ACHN (cell line): ENCODE data around the gene CEP131.

Experiments used
- DNase-seq: peaks from one replicate; pipeline ENCODE4 v3.0.0-alpha.2; 2015
- in situ Hi-C: cut with HindIII; loops from 2 replicates; pipeline ENCODE4 v1.10.0; 2017; ENCODE audit warnings: low sequenced_read_pairs, low pct_ligation_motif_present, low pct_unique_long_range_greater_than_20kb

The CEP131 gene

GRCh38 chr17:81241648-81242420 lies 19.1 kb upstream of the CEP131 start:
- DNase-seq, result peak; percentile 49
- in situ Hi-C loops, result no loop called here

DNA sequence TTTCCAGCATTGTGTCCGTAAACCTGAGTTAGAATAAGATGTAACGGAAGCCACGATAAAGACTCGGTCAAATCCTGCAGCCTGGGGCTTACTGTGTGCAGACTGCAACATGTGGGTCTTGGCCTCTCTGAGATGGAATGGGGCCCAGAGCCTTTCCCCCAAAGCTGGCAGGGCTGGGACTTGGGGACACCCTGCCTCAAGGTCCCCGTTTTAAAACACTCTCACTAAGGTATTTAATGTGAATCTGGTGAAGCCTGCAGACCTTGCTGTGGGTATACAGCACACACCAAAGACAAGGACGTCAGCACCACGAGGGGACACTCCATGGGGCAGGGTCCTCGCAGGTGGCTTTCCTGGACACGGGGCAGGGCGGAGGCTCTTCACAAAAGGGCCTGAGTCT lies 18.4 kb upstream of the CEP131 start:
- in situ Hi-C loops, result no loop called here
- no peak for DNase-seq

GRCh38 chr17:81240761-81241160 lies 18.0 kb upstream of the CEP131 start:
- DNase-seq, result no peak
- in situ Hi-C loops, result no loop called here

- DNase-seq, result peak; percentile 41
- in situ Hi-C loops, result no loop called here
These were observed 17.2 kb upstream of the CEP131 start for GRCh38 chr17:81239714-81240555.

GRCh38 chr17:81238815-81239713 lies 16.3 kb upstream of the CEP131 start, which contains the start of the genes NDUFAF8 and TEPSIN:
Gene NDUFAF8, plus strand, starts transcription at chr17:81239318. Its CDS starts 46 bp downstream, at chr17:81239364.
Gene TEPSIN, minus strand, starts transcription at chr17:81239055. Its CDS starts 22 bp downstream, at chr17:81239033.
- DNase-seq, result peak; percentile 100
- in situ Hi-C loops, result no loop called here

DNA sequence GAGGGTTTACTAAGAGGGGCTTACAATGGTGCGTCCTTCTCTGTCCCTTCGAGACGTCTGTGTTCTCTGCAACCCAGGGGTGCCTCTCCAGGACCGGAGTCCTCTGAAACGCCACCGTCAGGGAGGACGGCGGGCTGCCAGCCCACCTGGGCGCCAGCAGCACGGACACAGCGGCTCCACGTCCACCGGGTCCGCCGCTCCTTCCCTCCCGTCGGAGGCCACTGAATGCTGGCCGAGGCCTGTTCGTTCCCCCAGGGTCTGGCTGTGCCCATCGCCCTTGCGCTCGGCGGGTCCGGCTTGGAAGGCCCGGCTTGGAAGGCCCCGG lies 15.7 kb upstream of the CEP131 start:
- in situ Hi-C loops, result no loop called here
- no peak for DNase-seq

DNA sequence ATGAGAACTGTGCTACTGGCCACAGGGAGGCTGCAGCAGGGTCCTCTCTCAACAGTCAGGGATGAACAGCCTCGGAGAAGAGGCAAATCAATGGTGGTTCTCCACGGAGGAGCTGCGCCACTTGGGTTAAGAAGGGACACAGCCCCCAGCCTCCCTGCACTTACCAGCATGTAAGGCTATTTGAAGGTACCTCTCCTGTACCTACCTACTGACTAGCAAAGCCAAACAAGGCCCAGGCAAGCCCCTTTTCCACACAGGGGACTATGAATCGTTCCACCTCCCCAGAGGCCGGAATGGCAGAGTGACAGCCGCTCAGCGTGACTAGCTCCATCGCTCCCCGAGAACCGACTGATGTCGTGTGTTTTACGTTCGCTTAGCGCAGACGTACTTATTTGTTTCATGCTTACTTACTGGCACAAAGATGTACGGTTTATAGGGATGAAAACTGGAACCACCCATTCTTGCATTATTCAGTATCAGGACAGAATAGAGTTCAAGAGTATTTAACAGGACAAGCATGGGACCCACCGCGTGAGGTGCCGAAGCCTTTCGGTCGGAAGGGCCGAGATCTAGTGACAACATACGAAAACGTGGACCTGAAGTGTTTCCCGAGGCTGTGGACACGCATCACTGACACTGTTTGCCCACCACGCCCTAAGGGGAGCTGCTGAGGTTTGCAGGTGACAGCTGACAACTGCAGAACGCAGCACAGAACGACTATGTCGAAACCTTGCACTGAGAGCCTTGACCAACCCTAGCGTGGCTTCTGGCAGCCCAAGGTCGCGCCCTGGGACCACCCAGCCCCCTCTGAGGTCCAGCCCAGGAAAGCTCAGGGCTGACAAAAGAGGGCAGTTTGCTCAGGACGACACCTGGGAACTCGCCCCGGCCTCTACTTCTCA lies 15.1 kb upstream of the CEP131 start:
- in situ Hi-C loops, result no loop called here
- DNase-seq, result no peak

DNA sequence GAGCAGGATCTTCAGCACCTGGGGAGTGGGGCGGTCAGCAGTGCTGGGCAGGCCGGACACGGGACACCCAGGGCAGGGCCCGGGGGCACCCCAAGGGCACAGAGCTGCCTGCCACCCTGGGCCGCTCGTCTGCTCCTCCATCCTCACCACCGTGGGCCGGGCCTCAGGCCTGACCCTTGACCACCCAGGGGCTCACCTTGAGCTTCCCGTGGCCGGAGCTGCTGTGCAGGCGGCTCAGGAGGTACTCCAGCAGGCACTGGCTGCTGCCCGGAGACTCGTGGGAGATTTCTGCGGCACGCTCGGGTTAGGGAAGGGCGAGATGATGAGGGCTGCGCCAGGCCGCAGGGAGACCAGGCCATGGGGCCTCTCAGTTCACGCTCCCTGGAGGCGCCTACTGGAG lies 14.0 kb upstream of the CEP131 start:
- no peak for DNase-seq
- in situ Hi-C loops, result no loop called here

DNA sequence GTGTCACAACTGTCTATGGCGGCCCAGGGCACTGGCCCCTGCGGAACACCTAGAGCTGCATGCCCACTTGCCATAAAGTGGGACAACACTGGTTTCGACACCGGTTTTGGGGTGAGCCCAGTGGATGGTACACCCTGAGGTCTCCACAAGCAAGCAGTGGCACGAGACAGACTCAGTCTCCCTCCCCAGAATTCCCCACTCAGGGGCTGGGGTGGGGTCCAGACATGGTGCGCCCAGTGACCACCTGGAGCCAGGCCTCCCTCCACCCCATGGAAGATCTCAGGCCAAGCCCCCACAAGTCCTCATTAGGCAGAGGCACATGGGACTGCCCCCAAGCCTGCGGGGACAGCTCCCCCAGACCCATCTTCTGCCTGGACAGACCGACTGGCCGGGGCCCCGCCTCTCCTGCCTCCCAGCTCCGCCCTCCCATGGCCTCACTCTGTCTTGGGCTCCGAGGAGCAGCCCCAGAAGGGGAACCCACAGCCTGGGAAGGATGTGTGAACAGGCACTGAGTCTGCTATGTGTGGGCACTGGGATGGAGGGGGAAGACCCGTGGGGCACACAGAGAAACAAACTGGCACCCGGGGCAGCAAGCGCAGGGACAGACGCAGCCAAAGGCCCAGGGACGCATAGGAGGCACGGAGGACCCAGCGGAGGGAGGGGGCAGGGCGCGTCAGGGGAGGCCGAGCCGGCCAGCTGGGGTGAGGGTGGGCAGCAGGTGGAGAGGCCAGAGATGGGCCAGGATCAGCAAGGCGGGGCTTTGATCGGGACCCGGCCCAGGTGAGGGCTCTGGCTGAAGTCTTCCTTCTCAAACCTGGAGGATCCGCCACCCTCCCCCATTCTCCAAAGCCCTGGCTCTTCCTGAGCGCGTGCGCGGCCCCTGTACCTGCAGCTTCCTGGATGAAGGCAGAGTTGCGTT lies 13.3 kb upstream of the CEP131 start:
- in situ Hi-C loops, result no loop called here

DNA sequence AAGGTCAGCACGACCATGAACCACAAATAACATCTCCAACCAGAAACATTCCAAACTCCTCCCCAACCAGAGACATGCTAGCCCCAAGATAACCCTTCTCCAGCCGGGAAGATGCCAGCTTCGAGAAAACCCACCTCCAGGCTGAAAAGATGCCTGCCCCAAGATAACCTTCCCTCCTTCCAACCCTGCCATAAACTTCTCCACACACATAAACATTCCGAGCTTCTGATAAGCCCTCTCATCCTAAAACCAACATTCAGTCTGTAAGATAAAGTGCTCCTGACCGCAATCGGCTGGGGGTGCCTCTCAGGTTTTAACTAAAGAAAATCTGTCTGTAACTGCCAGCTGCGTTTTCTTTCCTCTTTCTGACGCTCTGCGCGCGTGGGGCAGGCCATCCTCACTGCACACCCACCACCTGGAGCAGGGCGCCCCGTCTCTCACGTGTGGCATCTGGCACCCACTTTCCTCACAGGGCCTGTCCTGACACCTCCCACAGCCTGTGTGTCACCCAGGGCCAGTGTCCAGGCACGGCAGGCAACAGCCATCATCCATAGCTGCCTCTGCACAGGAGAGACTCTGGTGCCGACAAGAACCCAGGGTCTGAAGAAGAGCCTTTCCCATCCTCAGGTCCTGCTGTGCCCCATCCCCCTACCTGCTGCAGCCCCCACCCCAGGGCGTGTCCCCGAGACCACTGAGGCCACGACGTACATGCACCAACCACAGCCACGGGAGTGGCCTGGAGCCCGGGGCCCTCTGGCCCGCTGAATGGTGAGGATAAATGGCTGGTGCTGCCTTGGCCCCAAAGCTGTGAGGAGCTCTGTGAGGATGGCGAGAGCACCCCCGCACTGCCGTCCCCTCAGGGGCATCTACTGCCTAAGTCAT lies 12.4 kb upstream of the CEP131 start:
- no peak for DNase-seq
- in situ Hi-C loops, result no loop called here

More for the DNA sequence above, 13.3 kb upstream of the CEP131 start:
- no peak for DNase-seq

GRCh38 chr17:81234506-81234855 lies 11.7 kb upstream of the CEP131 start:
- DNase-seq, result no peak
- in situ Hi-C loops, result no loop called here

- DNase-seq, result no peak
- in situ Hi-C loops, result no loop called here
These were observed 11.2 kb upstream of the CEP131 start for GRCh38 chr17:81233811-81234505.

DNA sequence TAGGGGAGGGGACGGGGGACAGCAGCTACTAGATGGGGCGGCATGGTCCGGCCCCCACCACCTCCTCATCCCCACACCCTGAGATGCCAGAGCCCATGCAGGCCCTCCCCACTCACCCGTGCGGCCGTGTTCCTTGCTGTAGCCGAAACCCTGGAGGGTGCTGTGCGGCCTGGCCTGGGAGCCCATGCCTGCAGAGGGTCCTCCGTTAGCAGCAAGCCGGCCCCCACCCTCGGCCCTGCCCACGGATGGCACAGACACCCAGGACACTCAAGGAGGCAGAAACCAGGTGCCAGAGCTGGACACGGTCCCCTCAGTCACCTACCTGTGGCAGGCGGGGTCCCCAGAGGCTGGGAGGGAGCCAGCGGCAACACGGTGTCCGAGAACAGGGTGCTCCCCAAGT lies 10.6 kb upstream of the CEP131 start:
- no peak for DNase-seq
- in situ Hi-C loops, result no loop called here

GRCh38 chr17:81232616-81233241 lies 10.0 kb upstream of the CEP131 start:
- in situ Hi-C loops, result no loop called here
- DNase-seq, result no peak
